Spleen (tissue), 11 donors: ENCODE measurements around the gene CD8B2. TPM values are rescaled to one million over a fixed set of nuclear protein-coding genes. Genes with fewer than 3 reads are reported as not detected.
"Not testable (repeated sequence)": the region's sequence is repeated elsewhere in the genome, so short reads cannot be mapped to it uniquely, and the experiment has no call there.

Experiments
- DNase-seq: peaks from one replicate; pipeline ENCODE4 v3.0.0-alpha.2; 2020
- H3K27ac ChIP-seq, 8 donors: fragments of 200-600 bp; sonication (generic) in 7 of 8; 1 replicate in 4 of 8; 2 replicates in 4 of 8; pipeline versions ENCODE4 v1.5.0 to v1.8.0; 2016 to 2021; ENCODE audit warnings: inconsistent platforms in 4 of 8, mild to moderate bottlenecking in 4 of 8, moderate library complexity in 1 of 8
- H3K27me3 ChIP-seq, 7 donors: fragments of 200-600 bp; sonication (generic) in 6 of 7; replicated peaks in 1 of 7; 1 replicate in 4 of 7; 2 replicates in 3 of 7; pipeline versions ENCODE4 v1.5.0 to v1.8.0; 2016 to 2021; ENCODE audit warnings: inconsistent platforms in 3 of 7, mild to moderate bottlenecking in 1 of 7
- H3K36me3 ChIP-seq, 6 donors: fragments of 200-600 bp; sonication (generic) in 5 of 6; 1 replicate in 4 of 6; 2 replicates in 2 of 6; pipeline versions ENCODE4 v1.5.0 to v1.8.0; 2016 to 2021; ENCODE audit warnings: inconsistent platforms in 2 of 6
- H3K4me1 ChIP-seq, 6 donors: fragments of 200-600 bp; sonication (generic) in 5 of 6; 1 replicate in 3 of 6; 2 replicates in 3 of 6; pipeline versions ENCODE4 v1.5.0 to v1.8.0; 2016 to 2021; ENCODE audit warnings: inconsistent platforms in 3 of 6
- H3K4me3 ChIP-seq, 8 donors: fragments of 200-600 bp; sonication (generic) in 7 of 8; 1 replicate in 4 of 8; 2 replicates in 4 of 8; pipeline versions ENCODE4 v1.5.0 to v1.8.0; 2016 to 2021; ENCODE audit warnings: inconsistent platforms in 4 of 8, mild to moderate bottlenecking in 4 of 8, moderate library complexity in 2 of 8
- H3K9me3 ChIP-seq, 8 donors: fragments of 200-600 bp; sonication (generic) in 7 of 8; 1 replicate in 4 of 8; 2 replicates in 4 of 8; pipeline versions ENCODE4 v1.5.0 to v1.8.0; 2016 to 2021; ENCODE audit warnings: inconsistent platforms in 4 of 8
- CTCF ChIP-seq, 11 experiments: fragments of 200-600 bp in 7 of 11; fragments of 450-650 bp in 4 of 11; sonication (generic) in 4 of 11; IDR thresholded peaks in 8 of 11; conservative IDR thresholded peaks in 3 of 11; 1 replicate in 7 of 11; 2 replicates in 4 of 11; pipeline versions ENCODE4 v1.4.0 to v1.8.0; 2016 to 2021; ENCODE audit warnings: antibody characterized with exemption in 11 of 11, inconsistent platforms in 4 of 11, mild to moderate bottlenecking in 1 of 11
- POLR2A ChIP-seq, 3 donors: fragments of 450-650 bp; IDR thresholded peaks; one replicate each; pipeline ENCODE4 v1.5.1; 2017; ENCODE audit warnings: antibody characterized with exemption in 3 of 3, mild to moderate bottlenecking in 1 of 3
- POLR2AphosphoS5 ChIP-seq, 3 donors: sonication (generic); formaldehyde crosslinking; IDR thresholded peaks; one replicate each; pipeline ENCODE4 v1.5.1; 2017; ENCODE audit warnings: antibody characterized with exemption in 3 of 3
- WGBS, 5 donors: extraction: QIAGEN DNeasy Blood & Tissue Kit in 3 of 5; methylation state at CpG; one replicate each; pipeline versions ENCODE4 v1.1.5 to v1.1.7; 2013 to 2018; 5-methylcytosine and 5-hydroxymethylcytosine counted together
- intact Hi-C: fragments of 100-400 bp; cut with DNase I; formaldehyde crosslinking; loops from one replicate; pipeline ENCODE4 v1.15.0; 2023; ENCODE audit warnings: low total_unique reads
- polyA plus RNA-seq, 3 donors: library from polyadenylated mRNA; stranded (reverse); fragments of 200-250 nt; gene quantifications; one replicate each; pipeline ENCODE4 v1.2.1, GENCODE V29; 2013
- total RNA-seq, 7 donors: library from RNA; depleted of rRNA in 3 of 7; stranded (reverse); fragments of >200 nt in 3 of 7; fragmentation: NEBNext Ultra II Directional in 4 of 7; extraction: Animal tissue kit (Norgen Biotek cat#: 25700) in 4 of 7; gene quantifications; one replicate each; pipeline versions ENCODE4 v1.1.0 to v1.2.1, GENCODE V29; 2016 to 2021
- donor health status: healthy with polysubstance abuse.
- donor health status: DM: no; HTN: no; CAD: no; lungs with moderate emphysema.
- donor health status: DM: no; HTN: no; CAD: no.
- donor health status: Bipolar disorder and iron deficiency.
- donor health status: healthy.
- donor health status: DM: no; HTN: no; CAD: no.
- donor health status: DM: yes; HTN: yes; CAD: no.

The CD8B2 gene
- total and polyA plus RNA-seq, 10 donors, result 0.17 to 0.38 (median 0.27) TPM; not detected in 2

- WGBS, 5 donors, result 57 to 67% (median 63%) methylated on average over 2 of the region's 2 CpGs
- no peak for DNase-seq
These were observed 78.4 kb downstream of the CD8B2 start for GRCh38 chr2:106565599-106565998.

GRCh38 chr2:106566050-106566449, 78.9 kb downstream of the CD8B2 start:
- peak overlapping the region in 1 of 8 donors; percentile 1 for H3K27ac ChIP-seq
- intact Hi-C loops, result no loop called here
- TF ChIP-seq POLR2AphosphoS5 (IDR thresholded peaks at IDR 0.05) (no peak), POLR2A (IDR thresholded peaks at IDR 0.05) (no peak), CTCF (IDR thresholded peaks at IDR 0.05 in 8 of 11, conservative IDR thresholded peaks at IDR 0.05 in 3 of 11) (no peak)
- peaks cover 0 to 24% (median 3%) of the 10 kb centered on the region in 6 donors for H3K4me1 ChIP-seq
- no peak for DNase-seq
- H3K36me3 ChIP-seq, result no peaks in the 10 kb centered on the region
- 71 to 85% (median 80%) methylated on average over 6 of the region's 6 CpGs for WGBS, 5 donors
- H3K4me3 ChIP-seq, result no peak overlapping the region
- no peaks in the 10 kb centered on the region for H3K9me3 ChIP-seq
- peaks cover 0 to 8% (median 0%) of the 10 kb centered on the region in 7 donors for H3K27me3 ChIP-seq

More at GRCh38 chr2:106565599-106565998, 78.4 kb downstream of the CD8B2 start:
- Histone ChIP-seq H3K36me3 (no peaks in the 10 kb centered on the region), H3K4me3 (no peak overlapping the region), H3K27ac (peak overlapping the region in 2 of 8 donors; percentile 1 to 3), H3K9me3 (no peaks in the 10 kb centered on the region), H3K4me1 (peaks cover 0 to 24% (median 3%) of the 10 kb centered on the region in 6 donors), H3K27me3 (peaks cover 0 to 8% (median 0%) of the 10 kb centered on the region in 7 donors)
- TF ChIP-seq POLR2AphosphoS5 (IDR thresholded peaks at IDR 0.05), result no peak
- no peak for TF ChIP-seq CTCF (IDR thresholded peaks at IDR 0.05 in 8 of 11, conservative IDR thresholded peaks at IDR 0.05 in 3 of 11)
- no peak for TF ChIP-seq POLR2A (IDR thresholded peaks at IDR 0.05)
- intact Hi-C loops, result no loop called here

- H3K4me3 ChIP-seq, intact Hi-C loops, H3K9me3 ChIP-seq, DNase-seq, H3K27me3 ChIP-seq, H3K27ac ChIP-seq, H3K36me3 ChIP-seq: not testable (repeated sequence)
- peaks cover 0 to 24% (median 3%) of the 10 kb centered on the region in 6 donors for H3K4me1 ChIP-seq
These were observed 79.3 kb downstream of the CD8B2 start for GRCh38 chr2:106566484-106566883.

- H3K27ac ChIP-seq, result no peak overlapping the region
- H3K9me3 ChIP-seq, result no peaks in the 10 kb centered on the region
- WGBS, 5 donors, result 66 to 76% (median 68%) methylated on average over 3 of the region's 3 CpGs
- no peak for DNase-seq
- TF ChIP-seq CTCF (IDR thresholded peaks at IDR 0.05 in 8 of 11, conservative IDR thresholded peaks at IDR 0.05 in 3 of 11) (no peak), POLR2AphosphoS5 (IDR thresholded peaks at IDR 0.05) (no peak), POLR2A (IDR thresholded peaks at IDR 0.05) (no peak)
- H3K36me3 ChIP-seq, result no peaks in the 10 kb centered on the region
- peaks cover 0 to 3% (median 0%) of the 10 kb centered on the region in 7 donors for H3K27me3 ChIP-seq
- intact Hi-C loops, result no loop called here
- H3K4me1 ChIP-seq, result peaks cover 0 to 7% (median 0%) of the 10 kb centered on the region in 6 donors
- no peak overlapping the region for H3K4me3 ChIP-seq
These were observed 83.2 kb downstream of the CD8B2 start for GRCh38 chr2:106570316-106570715.

Other genes with a start within 250 kb of the CD8B2 start
- gene RGPD3, start 19.0 kb upstream of the CD8B2 start, total RNA-seq, result 1 to 10 TPM in 6 of 7 donors, under 1 TPM in 1; 0.27 to 3.5 (median 1.4) TPM
- under 1 TPM; 0.07 to 0.22 (median 0.11) TPM for gene RGPD3, start 19.0 kb upstream of the CD8B2 start, polyA plus RNA-seq